Stimulated activated CD4-positive, alpha-beta T cell treated with anti-CD3 and anti-CD28 coated beads, Interleukin-4, amount 100 ng/mL, for 48 hours (primary cell): ENCODE results near the gene SECISBP2L.
A peak's percentile ranks its signal among the peaks of the same experiment; 100 is the strongest.
"Not testable (repeated sequence)": the region's sequence is repeated elsewhere in the genome, so short reads cannot be mapped to it uniquely, and the experiment has no call there.

Source experiments
- DNase-seq, 2 donors: peaks; one replicate each; pipeline ENCODE4 v3.0.0-alpha.2; 2020; ENCODE audit warnings: low read depth in 2 of 2

The SECISBP2L gene, protein sequence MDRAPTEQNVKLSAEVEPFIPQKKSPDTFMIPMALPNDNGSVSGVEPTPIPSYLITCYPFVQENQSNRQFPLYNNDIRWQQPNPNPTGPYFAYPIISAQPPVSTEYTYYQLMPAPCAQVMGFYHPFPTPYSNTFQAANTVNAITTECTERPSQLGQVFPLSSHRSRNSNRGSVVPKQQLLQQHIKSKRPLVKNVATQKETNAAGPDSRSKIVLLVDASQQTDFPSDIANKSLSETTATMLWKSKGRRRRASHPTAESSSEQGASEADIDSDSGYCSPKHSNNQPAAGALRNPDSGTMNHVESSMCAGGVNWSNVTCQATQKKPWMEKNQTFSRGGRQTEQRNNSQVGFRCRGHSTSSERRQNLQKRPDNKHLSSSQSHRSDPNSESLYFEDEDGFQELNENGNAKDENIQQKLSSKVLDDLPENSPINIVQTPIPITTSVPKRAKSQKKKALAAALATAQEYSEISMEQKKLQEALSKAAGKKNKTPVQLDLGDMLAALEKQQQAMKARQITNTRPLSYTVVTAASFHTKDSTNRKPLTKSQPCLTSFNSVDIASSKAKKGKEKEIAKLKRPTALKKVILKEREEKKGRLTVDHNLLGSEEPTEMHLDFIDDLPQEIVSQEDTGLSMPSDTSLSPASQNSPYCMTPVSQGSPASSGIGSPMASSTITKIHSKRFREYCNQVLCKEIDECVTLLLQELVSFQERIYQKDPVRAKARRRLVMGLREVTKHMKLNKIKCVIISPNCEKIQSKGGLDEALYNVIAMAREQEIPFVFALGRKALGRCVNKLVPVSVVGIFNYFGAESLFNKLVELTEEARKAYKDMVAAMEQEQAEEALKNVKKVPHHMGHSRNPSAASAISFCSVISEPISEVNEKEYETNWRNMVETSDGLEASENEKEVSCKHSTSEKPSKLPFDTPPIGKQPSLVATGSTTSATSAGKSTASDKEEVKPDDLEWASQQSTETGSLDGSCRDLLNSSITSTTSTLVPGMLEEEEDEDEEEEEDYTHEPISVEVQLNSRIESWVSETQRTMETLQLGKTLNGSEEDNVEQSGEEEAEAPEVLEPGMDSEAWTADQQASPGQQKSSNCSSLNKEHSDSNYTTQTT

GRCh38 chr15:49046220-49047102 is at the start of gene SECISBP2L:
Gene SECISBP2L (minus strand): TSS chr15:49046446. CDS start chr15:49046299, 147 bp downstream.
- DNase-seq: peak; percentile 86

DNA sequence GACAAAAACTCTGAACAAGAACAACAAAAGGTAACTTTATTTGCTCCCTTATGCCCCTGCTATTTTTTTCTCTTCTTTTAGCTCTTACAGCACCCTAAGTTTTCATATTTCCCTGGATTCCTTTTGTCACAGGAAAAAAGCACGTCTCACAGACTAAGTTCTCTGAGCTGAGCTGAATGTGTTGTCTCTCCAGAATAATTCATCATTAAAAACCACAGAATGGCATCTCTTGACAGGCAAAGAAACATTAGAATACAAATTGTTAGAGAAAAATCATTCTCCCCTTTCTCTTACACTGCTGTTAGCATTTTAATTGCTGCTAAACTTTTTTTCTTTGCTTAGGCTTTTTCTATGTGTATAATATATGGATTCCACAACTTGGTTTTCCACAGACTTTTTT is 48.7 kb upstream of the SECISBP2L start:
- DNase-seq: no peak

GRCh38 chr15:49093252-49094105 is 47.2 kb upstream of the SECISBP2L start:
- no peak for DNase-seq

GRCh38 chr15:49088996-49089395 is 42.8 kb upstream of the SECISBP2L start:
- DNase-seq: no peak

DNA sequence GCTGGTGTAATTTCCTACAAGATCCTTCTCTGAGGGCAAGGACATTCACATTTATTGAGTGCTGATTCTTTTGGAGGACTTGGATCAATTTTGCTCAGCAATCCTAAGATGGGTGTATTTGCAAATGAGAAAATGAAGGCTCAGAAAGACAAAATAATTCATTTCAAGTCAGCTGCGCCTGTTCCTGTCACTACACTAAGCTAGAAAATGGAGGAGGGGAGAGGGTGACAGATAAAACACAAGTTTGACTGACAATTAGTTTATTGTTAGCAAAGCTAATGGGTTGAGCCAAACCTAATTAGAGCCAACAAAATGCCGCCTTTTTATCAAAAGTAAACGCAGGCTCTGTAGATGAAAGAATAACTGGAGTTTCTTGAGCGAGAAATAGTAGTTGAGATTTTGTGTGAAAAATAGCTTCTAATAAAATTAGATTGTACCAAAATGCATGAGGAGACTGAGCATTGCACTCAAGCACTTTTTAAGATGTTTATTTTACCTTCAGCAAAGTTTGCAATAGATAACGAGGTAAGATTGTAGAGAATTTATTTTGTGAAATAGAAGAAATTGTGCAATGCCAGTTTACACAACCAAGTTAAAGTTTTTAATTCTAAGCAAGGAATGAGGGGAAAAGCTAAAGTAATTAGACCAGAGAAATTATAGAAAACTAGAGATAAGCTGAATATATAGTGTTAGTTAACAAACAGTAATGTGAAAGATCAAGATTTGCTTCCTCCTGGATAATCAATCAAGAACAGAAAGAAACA is 39.6 kb upstream of the SECISBP2L start:
- no peak for DNase-seq

- no peak for DNase-seq
Measured at GRCh38 chr15:49084285-49084570, 38.0 kb upstream of the SECISBP2L start.

DNA sequence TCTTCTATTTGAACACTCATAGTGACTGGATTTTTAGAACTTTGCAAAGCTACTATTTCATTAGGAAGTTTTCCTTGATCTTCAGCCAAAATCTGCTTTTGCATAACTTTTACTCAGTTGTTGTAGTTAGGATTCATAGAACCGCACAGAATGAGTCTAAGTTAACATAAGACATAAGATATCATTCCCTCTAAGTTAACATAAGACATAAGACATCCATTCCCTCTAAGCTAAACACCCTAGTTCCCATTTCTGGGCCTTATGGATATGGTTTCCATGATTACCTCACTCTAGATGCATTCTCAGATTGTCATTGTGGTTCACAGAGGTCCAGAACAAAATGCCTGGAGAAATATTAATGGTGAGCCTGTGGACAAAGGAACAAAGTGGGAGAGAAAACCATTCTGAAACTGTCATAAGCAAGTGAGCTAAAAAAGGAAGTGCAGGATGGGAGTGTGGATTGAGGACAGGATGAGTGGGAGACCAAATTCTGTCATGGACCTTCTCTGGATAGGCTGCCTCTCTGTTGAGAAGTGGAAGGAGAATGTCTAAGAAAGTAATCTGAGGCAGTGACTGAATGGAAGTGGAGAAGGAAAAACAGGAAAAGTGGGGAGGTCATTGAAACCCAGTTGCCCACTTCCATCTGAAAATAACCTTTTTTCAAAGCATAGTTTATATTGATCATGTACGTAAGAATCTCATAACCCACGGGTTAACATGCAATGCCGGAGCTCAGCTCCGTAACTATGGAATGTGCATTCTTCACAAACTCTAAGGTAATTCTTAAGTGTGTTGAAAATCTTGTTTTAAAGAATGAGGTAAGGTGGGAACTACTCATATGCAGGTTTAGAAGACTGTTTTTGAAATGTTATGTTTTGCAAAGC is 37.4 kb upstream of the SECISBP2L start:
- DNase-seq: no peak

DNA sequence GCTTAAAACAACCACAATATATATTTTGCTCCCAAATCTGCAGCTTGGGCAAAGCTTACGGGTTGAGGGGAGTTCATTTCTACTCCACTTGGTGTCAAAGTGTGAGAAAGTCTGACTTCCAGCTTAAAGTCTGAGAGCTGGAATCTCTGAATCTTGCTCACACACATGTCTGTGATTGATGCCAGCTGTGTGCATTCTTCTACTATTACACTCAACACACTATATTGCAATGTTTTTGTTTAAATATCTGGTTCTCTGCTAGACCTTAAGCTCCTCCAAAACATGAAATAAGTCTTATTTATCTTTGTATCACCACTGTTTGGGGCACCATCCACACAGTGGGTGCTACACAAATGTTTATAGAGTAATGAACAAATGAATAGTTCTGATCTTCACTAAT is 36.7 kb upstream of the SECISBP2L start:
- no peak for DNase-seq

DNA sequence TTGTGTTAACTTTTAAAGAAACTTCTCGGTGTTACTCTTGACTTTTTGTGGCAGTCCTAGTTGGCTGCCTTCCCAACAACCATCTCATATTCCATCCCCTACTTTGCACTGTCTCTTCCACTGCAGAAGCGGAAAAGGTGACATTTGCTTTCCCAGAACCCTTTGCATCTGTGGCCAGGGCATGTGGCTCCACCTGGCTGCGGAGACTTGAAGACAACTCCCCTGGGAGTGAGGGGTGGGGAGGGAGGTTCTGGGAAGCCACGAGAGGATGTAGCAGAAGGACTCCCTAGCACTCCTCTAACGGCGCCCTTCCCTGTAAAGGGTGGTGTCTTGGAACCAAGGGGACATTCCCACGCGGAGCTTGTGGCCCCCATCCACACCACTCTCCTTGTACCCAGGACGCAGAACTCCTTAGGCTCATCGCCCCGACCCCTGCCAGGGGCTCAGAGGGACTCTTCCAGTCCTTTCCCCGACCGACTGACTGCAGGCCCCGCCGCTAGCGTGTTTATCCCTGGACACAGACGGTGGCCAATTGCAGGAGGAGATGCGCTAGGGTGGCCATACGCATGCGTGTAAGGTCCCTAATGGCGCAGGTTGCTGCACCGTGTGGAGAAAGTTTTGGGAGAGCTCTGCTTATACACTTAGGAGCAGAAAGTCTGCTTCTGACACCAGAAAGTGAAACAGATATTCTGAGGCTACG is 33.2 kb upstream of the SECISBP2L start:
- DNase-seq: no peak

- DNase-seq: no peak
Measured at GRCh38 chr15:49075881-49076280, 29.6 kb upstream of the SECISBP2L start.

GRCh38 chr15:49074589-49075287 is 28.5 kb upstream of the SECISBP2L start:
- DNase-seq: not testable (repeated sequence)

GRCh38 chr15:49066372-49066771 is 20.1 kb upstream of the SECISBP2L start:
- DNase-seq: no peak

- no peak for DNase-seq
Measured at GRCh38 chr15:49064884-49065283, 18.6 kb upstream of the SECISBP2L start.

DNA sequence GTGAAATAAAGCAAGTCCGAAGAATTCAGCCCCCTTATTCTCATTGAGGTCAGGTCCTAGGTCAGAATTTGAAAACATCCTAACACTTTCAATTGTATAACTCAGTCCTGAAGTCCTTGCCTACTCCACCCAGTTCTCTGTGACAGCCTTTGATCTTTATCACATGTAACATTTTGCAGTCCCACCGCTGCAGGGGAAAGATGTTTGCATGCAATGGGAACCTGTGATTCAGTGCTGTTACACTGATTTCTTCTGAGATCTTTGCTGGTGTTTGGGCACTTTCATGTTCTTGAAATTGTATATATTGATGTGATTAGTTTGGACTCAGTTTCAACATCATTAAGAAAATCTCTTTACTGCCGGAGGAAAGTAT is 18.0 kb upstream of the SECISBP2L start:
- DNase-seq: no peak

DNA sequence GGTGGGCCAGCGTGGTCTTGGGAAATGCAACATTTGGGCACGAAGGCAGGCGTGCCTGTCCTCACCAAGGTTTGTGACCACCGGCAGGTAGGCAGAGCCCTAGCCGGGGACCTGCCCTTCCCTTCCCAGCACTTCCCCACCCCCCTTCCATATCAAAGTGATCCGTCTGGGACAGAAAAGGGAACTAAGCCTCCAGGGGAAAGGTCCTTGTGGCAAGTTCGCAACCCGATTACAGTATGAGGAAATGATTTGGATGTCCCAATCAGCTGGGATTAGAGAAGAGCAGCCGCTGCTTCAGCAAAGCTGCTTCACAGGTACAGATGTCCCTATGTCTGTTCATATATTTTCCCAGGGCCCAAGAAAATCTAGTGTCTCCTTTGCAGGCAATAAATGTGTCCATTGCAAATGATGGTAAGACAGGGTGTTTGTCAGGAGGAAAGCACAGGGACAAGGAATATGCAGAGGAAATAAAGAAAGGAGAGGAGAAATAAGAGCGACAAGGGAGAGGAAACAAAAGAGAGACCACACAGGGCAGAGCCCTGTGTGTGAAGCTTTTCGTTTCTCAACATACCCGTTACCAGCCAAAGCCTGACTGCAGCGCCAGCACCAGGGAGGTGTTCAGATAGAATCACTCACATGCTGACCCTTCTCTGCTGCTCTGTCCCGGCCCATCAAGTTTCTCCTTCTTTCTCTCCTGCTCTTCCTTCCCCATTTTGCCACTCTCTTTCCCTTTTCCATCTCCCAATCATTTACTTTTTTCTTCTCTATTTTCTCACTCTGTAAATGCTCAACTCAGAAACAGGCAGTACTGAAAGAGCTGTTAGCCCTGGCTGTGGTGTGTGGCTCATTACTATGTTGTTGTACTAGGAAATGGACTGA is 17.4 kb upstream of the SECISBP2L start:
- DNase-seq: no peak

DNA sequence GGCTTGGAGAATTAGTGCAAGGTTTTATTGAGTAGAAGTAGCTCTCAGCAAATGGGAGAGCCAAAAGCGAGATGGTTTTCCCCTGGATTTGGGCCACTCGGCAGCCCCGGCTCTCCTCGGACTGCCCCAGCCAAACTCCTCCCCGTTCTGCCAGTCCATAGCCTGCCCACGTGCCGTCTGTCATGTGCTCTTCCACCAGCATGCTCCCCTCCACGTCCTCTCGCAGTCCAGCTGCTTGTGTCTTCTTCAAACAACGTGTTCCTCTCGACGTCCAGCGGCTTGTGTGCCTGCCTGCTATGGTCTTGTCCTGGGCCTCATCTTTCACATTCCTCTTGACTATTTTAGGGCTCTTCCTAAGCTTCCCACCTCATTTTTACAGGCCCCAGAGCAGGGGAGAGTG is 16.7 kb upstream of the SECISBP2L start:
- no peak for DNase-seq
